Stimulated activated CD4-positive, alpha-beta T cell treated with anti-CD3 and anti-CD28 coated beads, TNF-alpha, amount 100 ng/mL, for 24 hours (primary cell): Measurements from ENCODE around the gene POLR1A.

Experiments
- DNase-seq, 3 experiments: peaks; one replicate each; pipeline ENCODE4 v3.0.0-alpha.2; 2020; ENCODE audit warnings: low read depth in 3 of 3

Gene POLR1A

DNA sequence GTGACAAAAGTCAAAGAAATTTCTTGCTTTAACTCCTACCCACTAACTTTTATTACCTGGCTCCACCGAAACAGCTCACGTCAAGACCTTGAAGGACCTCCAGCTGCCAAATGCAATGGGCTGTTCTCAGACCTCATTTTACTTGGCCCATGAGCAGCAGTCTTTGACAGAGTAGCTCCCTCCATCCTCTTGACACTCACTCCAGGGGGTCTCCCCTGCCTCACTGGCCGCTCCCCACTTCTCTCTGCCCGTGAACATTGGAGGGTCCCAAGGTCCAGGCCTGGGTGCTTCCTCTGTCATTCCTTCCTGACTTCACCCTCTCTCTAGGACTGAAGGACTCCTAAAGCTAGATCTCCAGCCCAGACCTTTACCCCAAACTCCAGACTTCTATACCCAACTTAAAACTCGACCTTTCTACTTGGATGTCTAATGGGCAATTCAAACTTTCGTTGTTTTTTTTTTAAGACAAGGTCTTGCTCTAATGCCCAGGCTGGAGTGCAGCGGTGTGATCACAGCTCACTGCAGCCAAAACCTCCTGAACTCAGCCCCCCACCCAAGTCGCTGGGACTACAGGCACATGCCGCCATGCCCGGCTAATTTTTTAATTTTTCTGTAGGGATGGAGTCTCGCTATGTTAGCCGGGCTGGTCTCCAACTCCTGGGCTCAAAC lies 124.0 kb downstream of the POLR1A start:
- DNase-seq, result no peak

DNA sequence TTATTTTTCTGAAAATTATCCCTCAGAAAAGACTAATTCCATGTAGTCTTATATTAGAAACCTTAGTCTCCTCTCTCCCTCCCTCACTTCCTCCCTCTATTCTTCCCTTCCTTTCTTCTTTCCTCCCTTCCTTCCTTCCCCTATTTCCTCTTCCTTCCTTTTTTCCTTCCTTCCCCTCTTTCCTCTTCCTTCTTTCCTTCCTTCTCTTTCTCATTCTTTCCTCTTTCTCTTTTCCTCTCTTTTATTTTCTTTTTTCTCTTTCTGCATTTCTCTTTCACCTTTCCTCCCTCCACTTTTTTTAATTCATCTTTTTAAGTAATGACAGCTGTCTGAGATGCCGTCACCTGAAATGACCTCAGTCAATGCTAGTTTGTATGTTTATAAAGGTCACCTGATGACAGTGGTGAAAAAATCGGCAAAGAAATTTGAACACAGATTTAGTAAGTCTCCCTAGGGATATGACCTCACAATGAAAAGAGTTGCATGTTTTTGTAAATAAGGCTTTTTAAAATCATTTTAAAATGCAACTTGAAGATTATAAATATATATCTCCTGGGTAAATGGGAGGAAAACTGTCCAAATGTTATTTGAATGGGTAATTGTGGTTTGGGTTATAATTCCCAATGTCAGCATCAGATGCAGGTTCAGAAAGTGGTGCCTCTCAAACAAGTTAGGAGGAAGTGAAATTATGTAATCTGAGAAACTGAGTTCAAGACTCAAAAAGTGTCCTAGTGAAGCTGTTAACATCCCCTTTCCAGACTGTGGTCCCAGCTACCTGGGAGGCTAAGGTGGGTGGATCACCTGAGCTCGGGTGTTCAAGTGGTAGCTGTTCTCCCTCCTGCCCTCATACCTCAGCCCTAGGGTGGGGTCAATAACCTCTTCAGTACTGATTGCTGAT lies 126.6 kb downstream of the POLR1A start:
- DNase-seq, result no peak

DNA sequence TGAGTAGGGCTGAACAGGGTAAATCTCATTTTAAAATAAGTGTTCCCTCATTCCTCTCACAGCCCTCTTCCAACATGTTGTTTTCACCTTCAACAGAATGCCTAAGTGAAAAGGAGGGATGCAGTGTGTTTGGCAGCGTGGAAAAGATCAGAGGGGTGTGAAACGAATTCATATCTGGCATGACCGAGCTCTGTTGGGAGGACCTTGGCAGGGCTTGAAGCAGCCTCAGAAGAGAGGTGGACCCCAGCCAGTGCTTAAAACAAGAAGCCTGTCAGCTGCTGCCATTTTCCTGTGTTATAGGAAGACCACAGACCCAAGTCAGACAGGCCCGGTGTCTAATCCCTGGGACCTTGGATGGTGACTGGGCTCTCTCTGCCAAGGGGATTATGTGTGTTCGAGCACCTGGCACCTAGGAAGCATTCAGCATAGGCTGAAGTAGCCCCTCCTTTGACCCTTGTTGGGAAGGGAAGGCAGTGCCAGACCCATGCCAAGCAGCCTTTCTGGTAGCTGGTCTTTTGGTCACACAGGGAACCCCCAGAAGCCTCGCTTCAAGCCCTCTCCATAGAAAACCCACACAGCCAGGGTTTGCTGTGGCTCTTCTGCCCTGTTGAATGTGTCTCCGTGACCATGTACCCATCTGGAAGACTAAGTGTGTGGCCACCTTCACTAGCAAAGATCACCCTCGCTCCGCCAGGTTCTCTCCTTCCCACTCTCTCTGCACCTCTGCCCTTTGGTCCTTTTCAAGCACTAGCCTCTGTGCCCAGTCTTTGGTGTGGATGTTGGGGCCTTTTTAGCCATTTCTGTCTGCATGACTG lies 129.4 kb downstream of the POLR1A start:
- no peak for DNase-seq

DNA sequence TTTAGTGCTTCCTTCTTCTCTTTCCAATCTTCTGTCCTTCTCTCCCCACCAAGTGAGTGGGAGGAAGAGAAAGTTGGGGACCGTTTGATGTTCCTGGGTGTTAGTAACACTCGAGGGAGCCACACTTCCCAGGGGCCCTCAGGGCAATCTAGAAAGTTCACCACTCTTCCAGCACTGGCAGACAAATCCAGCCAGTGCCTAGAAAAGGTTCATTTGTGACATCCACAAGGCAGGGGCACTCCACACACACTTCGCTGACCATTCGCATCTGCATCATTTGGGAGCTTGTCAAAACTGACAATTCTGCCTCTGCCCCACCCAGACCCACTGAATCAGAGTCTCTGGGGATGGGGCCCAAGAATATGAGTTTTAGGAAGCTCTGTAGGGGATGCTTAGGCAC lies 130.1 kb downstream of the POLR1A start:
- no peak for DNase-seq

DNA sequence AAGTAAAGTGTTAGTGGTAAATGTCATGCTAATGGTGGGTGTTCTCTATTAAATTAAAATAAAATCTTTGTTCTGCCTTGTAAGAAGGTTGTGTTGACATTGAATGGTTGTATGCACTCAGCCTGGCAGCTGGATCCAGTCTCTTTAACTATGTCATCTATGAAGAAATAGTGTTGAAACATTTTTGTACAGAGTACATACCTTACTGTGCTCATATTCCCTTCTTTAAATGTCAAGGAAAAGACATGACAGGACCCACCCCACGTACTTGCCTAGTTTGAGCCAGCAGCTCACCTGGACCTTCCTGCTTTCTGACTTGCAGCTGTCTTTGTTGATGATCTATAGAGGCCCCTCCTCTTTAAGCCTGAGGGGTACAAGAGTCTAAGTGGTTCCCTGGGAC lies 131.3 kb downstream of the POLR1A start:
- DNase-seq, result no peak

DNA sequence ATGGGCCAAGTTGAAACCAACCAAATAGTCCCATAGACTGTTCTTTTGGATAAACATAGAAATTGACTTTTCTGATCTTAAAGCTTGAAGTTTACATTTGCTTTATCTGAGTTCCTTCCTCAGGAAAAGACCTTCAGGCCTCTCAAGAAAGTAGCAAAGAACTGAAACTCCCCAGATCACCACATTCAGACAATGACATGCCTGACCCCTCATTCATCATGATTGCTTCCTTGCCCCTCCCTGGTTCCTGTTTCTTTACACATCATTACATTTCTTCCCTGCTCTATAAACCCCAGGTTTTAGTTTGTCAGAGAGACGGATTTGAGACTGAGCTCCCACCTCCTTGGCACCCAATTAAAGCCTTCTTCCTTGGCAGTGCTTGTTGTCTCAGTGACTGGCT lies 133.3 kb downstream of the POLR1A start:
- DNase-seq, result no peak

DNA sequence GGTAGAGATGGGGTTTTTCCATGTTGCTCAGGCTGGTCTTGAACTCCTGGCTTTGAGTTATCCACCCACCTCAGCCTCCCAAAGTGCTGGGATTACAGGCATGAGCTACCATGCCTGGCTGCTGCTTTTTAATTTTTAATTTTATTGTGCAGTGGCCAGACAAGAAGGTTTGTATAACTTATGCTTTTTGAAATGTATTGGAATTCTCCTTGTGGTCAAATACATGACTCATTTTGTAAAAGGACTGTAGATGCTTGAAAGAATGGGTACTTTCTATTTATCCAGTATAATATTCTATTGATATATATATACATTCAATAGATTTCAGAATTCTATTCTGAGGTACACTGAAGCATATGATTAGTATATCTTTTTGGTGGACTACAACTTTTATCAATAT lies 134.3 kb downstream of the POLR1A start:
- no peak for DNase-seq
